GM21717 (cell line): ENCODE measurements around the gene ARFGAP1.

Experiments used
- ATAC-seq: cut with Tn5 transposase; IDR thresholded peaks from one replicate; pipeline ENCODE4 v1.9.1; 2021; ENCODE audit warnings: mild to moderate bottlenecking, moderate library complexity; ENCODE audit not compliant: unreplicated experiment

The ARFGAP1 gene

DNA sequence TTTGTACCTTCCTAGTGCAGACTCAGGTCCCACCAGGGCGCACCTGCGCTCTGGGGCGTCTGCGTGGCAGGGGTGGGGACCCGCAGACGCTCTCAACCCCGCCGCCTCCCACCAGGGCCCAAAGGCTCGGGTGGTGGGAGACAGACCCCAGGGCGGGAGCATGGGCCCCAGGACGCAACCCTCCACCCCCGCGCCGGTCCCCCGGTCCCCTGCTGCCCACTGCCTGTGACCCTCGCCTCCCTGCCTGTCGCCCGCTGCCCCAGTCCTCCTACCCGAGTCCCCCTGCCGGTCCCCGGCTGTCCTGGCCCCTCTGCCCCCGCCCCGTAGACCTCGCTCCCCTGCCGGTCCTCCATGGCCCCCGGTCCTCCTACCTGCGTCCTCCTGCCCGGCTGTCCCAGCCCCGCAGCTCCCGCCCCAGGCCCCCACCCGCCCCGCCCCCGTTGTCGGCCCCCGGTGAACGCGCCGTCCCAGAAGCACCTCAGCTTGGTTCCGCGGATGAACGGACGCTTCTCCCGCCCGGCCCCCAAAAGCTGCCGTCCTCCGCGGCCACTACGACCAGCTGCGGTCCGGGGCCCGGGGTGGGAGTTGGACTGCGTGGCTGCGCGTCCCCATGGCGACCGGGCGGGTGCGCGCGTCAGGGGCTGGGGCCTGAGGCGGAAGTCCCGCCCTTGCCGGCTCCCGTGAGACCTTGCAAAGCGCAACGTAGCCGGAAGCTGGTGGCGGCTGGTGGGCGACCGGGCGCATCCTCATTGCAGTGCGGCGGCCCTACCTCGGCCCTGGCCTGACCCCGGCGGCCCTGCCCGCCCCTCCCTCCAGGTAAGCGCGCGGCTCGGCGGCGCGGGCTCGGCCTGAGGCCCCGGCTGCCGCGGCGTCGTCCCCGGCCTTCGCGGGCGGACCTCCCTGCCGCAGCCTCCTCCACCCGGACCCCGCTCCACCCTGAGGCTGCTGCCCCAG, at the start of gene ARFGAP1:
Gene ARFGAP1, plus strand, starts transcription at position 709 of the 954 bp plus-strand sequence. CDS start 2,768 bp downstream, outside the sequence.
- ATAC-seq = peak; percentile 68

DNA sequence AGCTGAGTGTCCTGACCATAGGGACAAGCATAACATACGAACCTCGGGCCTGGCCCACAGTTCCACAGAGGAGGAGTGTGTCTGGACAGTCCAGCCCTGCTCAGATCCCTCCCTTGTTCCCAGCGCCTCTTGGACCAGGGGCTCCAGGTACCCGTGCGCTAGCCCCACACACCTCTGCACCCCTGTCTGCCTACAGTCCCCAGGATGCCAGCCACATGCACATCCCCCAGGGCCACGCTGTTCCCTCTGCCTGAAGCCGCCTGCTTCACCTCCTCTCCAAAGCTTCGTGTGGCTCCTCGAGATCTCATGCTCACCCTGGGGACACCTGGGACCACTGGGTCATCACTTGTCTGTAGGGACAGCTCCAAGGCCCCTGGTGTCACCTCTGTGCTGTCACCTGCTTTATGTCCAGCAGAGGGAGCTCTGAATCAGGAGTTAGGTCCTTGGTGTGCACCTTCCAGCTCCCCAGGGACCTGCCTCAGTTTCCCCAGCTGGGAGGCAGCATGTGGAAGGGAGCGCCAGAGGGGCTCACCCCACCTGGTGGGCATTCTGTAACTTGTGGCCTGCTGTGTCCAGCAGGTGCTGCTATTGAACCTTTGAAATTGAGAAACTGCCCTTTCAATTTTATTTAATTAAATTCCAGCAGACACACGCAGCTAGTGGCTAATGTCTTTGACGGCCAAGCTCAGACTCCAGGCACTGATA, 49.3 kb upstream of the ARFGAP1 start:
- no peak for ATAC-seq

DNA sequence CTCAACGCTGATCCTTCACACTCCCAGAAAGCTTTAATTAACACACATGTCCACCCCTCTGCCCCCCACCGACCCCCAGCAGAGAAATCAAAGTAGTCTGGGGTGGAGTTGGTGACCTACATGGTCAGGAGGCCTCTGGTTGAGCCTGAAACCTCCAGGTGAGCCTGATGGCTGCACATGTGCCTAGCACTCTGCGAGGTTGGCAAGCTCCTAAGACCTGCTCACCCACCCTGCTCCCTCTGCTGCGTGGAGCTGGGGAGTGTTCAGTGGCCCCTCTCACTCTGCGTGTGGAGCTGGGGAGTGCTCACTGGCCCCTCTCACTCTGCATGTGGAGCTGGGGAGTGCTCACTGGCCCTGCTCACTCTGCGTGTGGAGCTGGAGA, 48.8 kb upstream of the ARFGAP1 start:
- no peak for ATAC-seq

GRCh38 chr20:63224412-63225081, 48.1 kb upstream of the ARFGAP1 start:
- ATAC-seq = no peak

- ATAC-seq = no peak
Observed at GRCh38 chr20:63225082-63225454, 47.5 kb upstream of the ARFGAP1 start.

DNA sequence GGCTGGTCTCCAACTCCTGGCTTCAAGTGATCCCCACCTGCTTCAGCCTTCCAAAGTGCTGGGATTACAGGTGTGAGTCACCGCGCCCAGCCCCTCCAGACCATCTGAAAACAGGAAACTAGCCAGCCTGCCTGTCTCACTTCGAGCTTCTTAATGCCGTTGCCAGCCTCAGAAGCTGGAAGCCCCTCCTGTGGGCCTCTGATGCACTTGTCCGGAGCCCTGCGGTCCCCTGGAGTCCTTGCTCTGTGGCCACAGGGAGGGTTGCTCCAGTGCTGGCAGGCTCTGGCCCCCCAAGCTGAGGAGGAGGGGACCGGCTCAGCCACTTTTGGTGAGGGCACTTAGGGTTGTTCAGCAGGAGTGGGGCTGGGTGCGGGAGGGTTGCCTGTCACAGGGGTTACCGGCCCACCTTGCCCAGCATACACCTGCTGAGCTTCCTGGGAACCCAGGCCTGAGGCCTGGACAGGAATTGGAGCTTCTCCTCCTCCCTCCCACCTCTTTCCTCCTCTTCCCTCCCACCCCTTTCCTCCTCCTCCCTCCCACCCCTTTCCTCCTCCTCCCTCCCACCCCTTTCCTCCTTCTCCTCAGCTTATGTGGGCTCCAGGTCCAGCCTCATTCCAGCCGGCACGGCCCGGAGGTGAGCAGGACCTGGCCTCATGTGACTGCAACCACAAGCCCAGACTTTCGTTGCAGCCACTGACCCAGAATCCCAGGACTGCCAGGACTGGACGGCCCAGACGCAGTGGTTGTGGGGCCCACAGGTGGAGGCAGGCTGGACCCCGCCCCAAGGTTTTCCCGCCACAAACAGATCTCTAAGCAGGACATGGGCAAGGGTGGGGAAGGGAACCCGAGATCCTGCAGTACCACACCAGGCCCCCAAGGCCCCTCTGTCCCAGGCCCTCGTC, 46.3 kb upstream of the ARFGAP1 start:
- ATAC-seq = no peak

- ATAC-seq = no peak
Observed at GRCh38 chr20:63227260-63227659, 45.4 kb upstream of the ARFGAP1 start.

DNA sequence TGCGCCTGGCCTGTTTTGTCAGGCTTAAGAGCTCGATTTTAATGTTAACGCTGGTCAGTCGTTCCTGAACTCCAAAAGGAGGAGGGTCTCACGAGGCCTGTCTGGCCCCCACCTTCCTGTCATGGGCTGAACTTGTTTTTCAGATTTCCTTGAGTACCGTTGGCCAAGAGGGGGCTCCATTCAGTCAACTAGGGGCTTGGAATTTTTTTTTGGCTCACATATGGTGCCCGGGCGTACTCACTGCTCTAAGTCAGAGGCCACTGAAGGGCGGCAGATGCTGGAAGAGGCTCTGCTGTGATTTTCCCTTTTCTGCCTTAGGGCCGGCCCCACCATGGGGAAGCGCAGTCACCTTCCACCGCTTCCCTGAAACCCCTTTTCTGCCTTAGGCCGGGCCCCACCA, 43.8 kb upstream of the ARFGAP1 start:
- ATAC-seq = no peak

DNA sequence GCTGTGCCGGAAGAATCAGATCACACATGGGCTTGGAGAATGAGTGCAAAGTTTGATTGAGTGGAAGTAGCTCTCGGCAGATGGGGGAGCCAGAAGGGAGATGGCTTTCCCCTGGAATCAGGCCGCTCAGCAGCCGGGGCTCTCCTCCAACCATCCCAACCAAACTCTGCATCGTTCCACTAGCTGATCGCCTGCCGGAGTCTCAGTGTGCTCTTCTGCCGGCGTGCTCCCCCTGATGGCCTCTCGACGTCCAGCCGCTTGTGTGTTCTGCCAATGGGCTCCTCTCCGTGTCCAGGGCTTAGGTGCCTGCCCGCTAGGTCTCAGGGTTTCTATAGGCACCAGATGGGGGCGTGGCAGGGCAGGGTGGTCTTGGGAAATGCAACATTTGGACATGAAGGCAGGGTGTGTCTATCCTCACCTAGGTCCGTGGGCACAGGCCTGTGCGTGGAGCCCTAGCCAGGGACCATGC, 41.8 kb upstream of the ARFGAP1 start:
- no peak for ATAC-seq

DNA sequence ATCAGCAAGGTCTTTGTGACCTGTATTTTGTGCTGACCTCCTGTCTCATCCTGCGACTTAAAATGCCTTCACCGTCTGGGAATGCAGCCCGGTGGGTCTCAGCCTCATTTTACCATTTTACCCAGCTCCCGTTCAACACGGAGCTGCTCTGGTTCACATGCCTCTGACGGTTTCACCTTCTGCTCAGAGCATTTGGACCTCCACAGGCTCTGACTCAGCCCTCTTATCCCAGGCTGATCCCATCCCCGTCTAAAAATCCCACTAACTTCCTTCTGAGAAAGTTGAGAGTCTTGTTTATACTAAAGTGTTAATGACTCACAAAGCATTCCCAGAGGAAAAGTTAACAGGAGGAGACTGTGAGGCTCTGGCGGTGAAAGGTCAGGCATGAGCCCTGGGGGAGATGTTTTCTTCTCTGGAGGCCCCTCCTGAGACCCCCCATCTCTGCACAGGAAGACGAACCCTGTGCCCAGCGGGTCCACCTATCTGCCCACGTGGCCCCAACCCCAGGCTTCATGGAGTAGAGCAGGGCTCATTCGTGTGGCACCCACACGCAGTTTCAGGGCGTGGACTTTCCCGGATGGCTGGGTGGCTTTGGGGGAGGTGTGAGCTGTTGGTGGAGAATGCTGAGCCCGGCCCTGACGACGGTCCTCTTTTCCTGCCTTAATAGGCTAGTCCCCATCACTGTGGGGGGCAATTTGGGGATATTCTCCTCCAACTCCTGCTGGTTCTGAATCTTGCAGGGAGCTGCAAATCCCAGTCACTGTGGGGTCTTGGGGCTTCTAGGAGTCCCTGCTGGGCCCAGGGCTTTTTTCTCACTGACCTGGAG, 40.2 kb upstream of the ARFGAP1 start:
- ATAC-seq = no peak

DNA sequence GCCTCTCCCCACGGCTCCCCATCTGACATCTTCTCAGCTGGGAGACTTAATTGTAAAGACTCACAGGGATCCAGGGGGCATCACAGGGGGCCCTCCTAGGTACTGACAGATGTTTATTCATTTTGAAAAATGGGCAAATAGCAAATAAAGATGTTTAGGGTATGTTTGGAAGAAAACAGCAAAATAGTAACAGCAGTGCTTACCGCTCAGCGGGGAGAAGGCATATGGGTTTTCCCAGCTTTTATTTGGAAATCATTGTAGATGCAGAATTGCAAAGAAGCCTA, 39.6 kb upstream of the ARFGAP1 start:
- no peak for ATAC-seq

GRCh38 chr20:63233924-63234323, 38.7 kb upstream of the ARFGAP1 start:
- no peak for ATAC-seq

- ATAC-seq = no peak
Observed at GRCh38 chr20:63234693-63235398, 37.8 kb upstream of the ARFGAP1 start.

DNA sequence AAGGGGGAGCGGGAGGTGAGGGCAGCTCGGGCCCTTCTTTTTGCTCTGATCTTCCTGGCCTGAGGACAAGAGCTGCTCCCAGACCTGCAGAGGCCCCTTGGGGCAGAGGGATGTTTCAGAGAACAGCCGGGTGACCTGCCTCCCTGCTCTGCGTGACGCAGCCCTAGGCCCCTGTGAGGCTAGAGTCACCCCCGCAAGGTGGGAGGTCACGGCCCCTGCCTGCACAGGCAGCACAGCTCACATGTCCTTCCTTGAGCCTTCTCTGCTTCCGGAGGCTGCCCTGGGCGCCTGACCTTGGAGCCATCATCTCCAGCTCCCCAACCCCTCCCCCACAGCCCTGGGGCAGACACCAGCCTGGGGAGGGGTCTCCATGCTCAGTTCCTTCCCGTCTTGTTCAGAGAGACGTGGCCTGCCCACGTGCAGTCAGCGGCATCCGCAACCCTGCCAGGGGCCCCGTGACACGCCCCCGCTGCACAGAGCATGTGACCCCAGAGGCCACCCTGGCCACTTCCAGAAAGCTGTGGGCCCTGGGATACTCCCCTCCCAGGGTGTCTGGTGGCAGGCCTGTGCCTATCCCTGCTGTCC, 37.1 kb upstream of the ARFGAP1 start, which contains the start of gene BIRC7:
Gene BIRC7, plus strand, starts transcription at position 507 of the 585 bp plus-strand sequence. CDS start 192 bp downstream, outside the sequence.
- no peak for ATAC-seq

GRCh38 chr20:63236116-63236837, 36.3 kb upstream of the ARFGAP1 start:
- ATAC-seq = no peak

- ATAC-seq = no peak
Observed at GRCh38 chr20:63238031-63238430, 34.6 kb upstream of the ARFGAP1 start.

DNA sequence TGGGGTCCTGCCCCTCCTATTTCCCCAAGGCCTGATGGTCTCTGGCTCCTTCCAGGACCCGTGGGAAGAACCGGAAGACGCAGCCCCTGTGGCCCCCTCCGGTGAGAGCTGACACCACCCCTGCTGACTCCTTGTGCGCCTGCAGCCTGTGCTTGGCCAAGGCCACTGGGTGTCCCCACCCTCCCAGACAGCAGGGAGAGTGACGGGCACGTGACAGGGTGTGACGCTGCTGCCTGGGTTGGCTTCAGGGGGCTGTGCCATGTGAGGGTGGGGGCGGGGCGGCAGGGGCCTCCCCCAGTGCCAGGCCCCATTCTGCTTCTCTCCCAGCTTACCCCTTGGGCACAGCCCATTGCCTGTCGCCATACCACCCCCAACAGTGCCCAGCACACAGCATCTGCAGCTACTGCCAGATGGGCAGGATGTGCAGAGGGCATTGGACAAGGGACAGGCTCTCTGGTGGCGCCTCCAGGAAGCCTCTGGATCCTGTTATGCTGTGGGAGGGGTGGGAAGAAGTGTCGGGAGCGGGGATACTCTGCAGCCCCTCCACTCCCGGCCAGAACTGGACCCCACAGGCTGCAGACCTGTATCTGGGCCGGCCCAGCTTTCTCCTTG, 34.0 kb upstream of the ARFGAP1 start:
- no peak for ATAC-seq

- no peak for ATAC-seq
Observed at GRCh38 chr20:63239431-63239830, 33.2 kb upstream of the ARFGAP1 start.
